DOHH2 (cell line): ENCODE measurements around the gene MBD6.

Experiments used
- H3F3A ChIP-seq: fragments of 200-600 bp; sonication (generic), shearing (Covaris generic); 2 replicates; pipeline ENCODE4 v1.6.0; 2016; ENCODE audit warnings: antibody characterized with exemption, mild to moderate bottlenecking; ENCODE audit not compliant: control insufficient read depth, insufficient read depth
- H3K27ac ChIP-seq: fragments of 200-600 bp; sonication (generic); 2 replicates; pipeline ENCODE4 v1.5.1; 2014; ENCODE audit warnings: low read depth, mild to moderate bottlenecking, low read length, moderate library complexity
- H3K27me3 ChIP-seq: fragments of 200-600 bp; sonication (generic); 2 replicates; pipeline ENCODE4 v1.6.1; 2014; ENCODE audit warnings: mild to moderate bottlenecking, low read length, mixed read lengths; ENCODE audit not compliant: control insufficient read depth
- H3K36me3 ChIP-seq: fragments of 200-600 bp; sonication (generic); 2 replicates; pipeline ENCODE4 v1.6.1; 2014; ENCODE audit warnings: mild to moderate bottlenecking, low read length, moderate library complexity, mixed read lengths; ENCODE audit not compliant: control insufficient read depth
- H3K4me1 ChIP-seq: fragments of 200-600 bp; sonication (generic); 2 replicates; pipeline ENCODE4 v1.6.1; 2014; ENCODE audit warnings: mild to moderate bottlenecking, low read length, mixed read lengths; ENCODE audit not compliant: control insufficient read depth
- H3K4me2 ChIP-seq: fragments of 200-600 bp; sonication (generic); 2 replicates; pipeline ENCODE4 v1.6.0; 2014; ENCODE audit warnings: mild to moderate bottlenecking, low read length, moderate library complexity
- H3K4me3 ChIP-seq: fragments of 200-600 bp; sonication (generic); 2 replicates; pipeline ENCODE4 v1.5.1; 2014; ENCODE audit warnings: mild to moderate bottlenecking, low read length, mixed read lengths
- H3K79me2 ChIP-seq: fragments of 200-600 bp; sonication (generic); 2 replicates; pipeline ENCODE4 v1.6.1; 2014; ENCODE audit warnings: mild to moderate bottlenecking, low read length, mixed read lengths; ENCODE audit not compliant: control insufficient read depth
- H3K9me2 ChIP-seq: fragments of 200-600 bp; sonication (generic); replicated peaks from 2 replicates; pipeline ENCODE4 v1.6.1; 2014; ENCODE audit warnings: mild to moderate bottlenecking, low read length, mixed read lengths; ENCODE audit not compliant: control insufficient read depth
- H3K9me3 ChIP-seq: fragments of 200-600 bp; sonication (generic); 2 replicates; pipeline ENCODE4 v1.6.1; 2014; ENCODE audit warnings: antibody characterized with exemption, low read length, mixed read lengths; ENCODE audit not compliant: control insufficient read depth, insufficient read depth
- H4K20me1 ChIP-seq: fragments of 200-600 bp; sonication (generic); 2 replicates; pipeline ENCODE4 v1.6.0; 2014; ENCODE audit warnings: low read depth, mild to moderate bottlenecking, antibody characterized with exemption, low read length, moderate library complexity; ENCODE audit not compliant: control insufficient read depth, insufficient read depth
- EZH2phosphoT487 ChIP-seq: fragments of 200-600 bp; sonication (generic); IDR thresholded peaks from 2 replicates; pipeline ENCODE4 v1.6.1; 2017; ENCODE audit warnings: borderline replicate concordance, mild to moderate bottlenecking, antibody characterized with exemption, low read length, moderate library complexity, mixed read lengths
- TF ChIP-seq, protein P1 (sequence below): fragments of 200-600 bp; sonication (generic); IDR thresholded peaks from one replicate; pipeline ENCODE4 v1.5.1; 2014; ENCODE audit warnings: antibody characterized with exemption, mild to moderate bottlenecking, low read depth, low read length; ENCODE audit not compliant: poor library complexity, severe bottlenecking

Gene MBD6

DNA sequence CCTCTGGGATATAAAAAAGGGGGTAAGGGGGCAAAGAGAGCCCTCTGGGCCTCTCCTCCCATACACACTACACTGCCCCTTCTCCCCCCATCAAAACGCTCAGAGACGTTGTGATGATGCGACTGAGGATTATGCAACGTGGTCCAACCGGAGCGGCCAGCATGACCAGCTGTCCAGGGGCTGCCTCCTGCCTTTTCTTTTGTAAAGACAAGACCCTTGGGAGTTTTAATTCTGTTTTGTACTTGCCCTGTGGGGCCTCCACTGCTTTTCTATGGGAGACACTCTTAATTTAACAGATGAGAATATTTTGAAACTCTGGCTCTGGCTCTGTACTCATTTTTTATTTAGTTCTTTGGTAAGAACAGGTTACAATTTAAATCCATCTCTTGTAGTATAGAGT lies 7.2 kb downstream of the MBD6 start:
- no peaks in the 10 kb centered on the region for H3K9me2 ChIP-seq
- no peaks in the 10 kb centered on the region for H3K27me3 ChIP-seq
- TF ChIP-seq, protein P1, sequence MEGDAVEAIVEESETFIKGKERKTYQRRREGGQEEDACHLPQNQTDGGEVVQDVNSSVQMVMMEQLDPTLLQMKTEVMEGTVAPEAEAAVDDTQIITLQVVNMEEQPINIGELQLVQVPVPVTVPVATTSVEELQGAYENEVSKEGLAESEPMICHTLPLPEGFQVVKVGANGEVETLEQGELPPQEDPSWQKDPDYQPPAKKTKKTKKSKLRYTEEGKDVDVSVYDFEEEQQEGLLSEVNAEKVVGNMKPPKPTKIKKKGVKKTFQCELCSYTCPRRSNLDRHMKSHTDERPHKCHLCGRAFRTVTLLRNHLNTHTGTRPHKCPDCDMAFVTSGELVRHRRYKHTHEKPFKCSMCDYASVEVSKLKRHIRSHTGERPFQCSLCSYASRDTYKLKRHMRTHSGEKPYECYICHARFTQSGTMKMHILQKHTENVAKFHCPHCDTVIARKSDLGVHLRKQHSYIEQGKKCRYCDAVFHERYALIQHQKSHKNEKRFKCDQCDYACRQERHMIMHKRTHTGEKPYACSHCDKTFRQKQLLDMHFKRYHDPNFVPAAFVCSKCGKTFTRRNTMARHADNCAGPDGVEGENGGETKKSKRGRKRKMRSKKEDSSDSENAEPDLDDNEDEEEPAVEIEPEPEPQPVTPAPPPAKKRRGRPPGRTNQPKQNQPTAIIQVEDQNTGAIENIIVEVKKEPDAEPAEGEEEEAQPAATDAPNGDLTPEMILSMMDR = no peak
- TF ChIP-seq EZH2phosphoT487 = no peak
- no peak overlapping the region for H3K27ac ChIP-seq
- peaks cover 2% of the 10 kb centered on the region; the same call in 1 of the 2 replicates for H3F3A ChIP-seq
- peaks cover 7% of the 10 kb centered on the region for H3K79me2 ChIP-seq
- no peaks in the 10 kb centered on the region for H3K9me3 ChIP-seq
- H3K4me1 ChIP-seq = peaks cover 3% of the 10 kb centered on the region
- H3K4me2 ChIP-seq = no peak overlapping the region
- no peaks in the 10 kb centered on the region for H4K20me1 ChIP-seq
- peaks cover 87% of the 10 kb centered on the region for H3K36me3 ChIP-seq
- no peak overlapping the region for H3K4me3 ChIP-seq

GRCh38 chr12:57530396-57531142 lies 7.9 kb downstream of the MBD6 start:
- Histone ChIP-seq H3K36me3 (peaks cover 87% of the 10 kb centered on the region), H4K20me1 (no peaks in the 10 kb centered on the region)
- TF ChIP-seq EZH2phosphoT487 = no peak
- TF ChIP-seq, protein P1 = no peak

DNA sequence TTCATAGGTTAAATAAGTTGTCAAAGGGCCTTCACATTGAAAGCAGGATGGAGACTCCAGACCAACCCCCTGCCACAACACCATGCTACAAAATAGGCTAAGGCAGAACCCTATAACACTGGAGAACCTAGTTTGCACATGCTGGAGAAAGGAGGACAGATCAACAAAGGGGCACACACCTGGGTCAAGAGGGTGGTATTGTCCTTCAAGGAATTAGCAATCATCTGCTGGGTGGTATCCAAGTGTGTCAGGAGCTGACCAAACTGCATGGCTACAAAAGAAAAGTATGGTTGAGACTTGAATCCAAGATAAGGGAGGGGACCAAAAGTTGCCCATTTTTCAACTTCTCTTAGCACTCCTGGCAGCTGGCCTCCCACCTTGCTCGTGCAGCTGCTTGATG lies 9.2 kb downstream of the MBD6 start:
- no peak overlapping the region for H3K4me2 ChIP-seq
- TF ChIP-seq, protein P1 = no peak
- no peak for TF ChIP-seq EZH2phosphoT487
- H3K9me3 ChIP-seq = no peaks in the 10 kb centered on the region
- H3F3A ChIP-seq = peaks cover 2% of the 10 kb centered on the region; the same call in 1 of the 2 replicates
- H4K20me1 ChIP-seq = no peaks in the 10 kb centered on the region
- H3K79me2 ChIP-seq = no peaks in the 10 kb centered on the region
- H3K27me3 ChIP-seq = no peaks in the 10 kb centered on the region
- H3K27ac ChIP-seq = no peak overlapping the region
- H3K4me1 ChIP-seq = no peaks in the 10 kb centered on the region
- H3K9me2 ChIP-seq = no peaks in the 10 kb centered on the region
- peaks cover 78% of the 10 kb centered on the region for H3K36me3 ChIP-seq
- H3K4me3 ChIP-seq = no peak overlapping the region

More at GRCh38 chr12:57530396-57531142, 7.9 kb downstream of the MBD6 start:
- Histone ChIP-seq H3K9me3 (no peaks in the 10 kb centered on the region), H3K27me3 (no peaks in the 10 kb centered on the region), H3K4me3 (no peak overlapping the region), H3K9me2 (no peaks in the 10 kb centered on the region), H3K4me2 (no peak overlapping the region), H3F3A (peaks cover 2% of the 10 kb centered on the region; the same call in 1 of the 2 replicates), H3K27ac (no peak overlapping the region), H3K4me1 (no peaks in the 10 kb centered on the region), H3K79me2 (no peaks in the 10 kb centered on the region)
